Endothelial cell of umbilical vein (primary cell): Measurements from ENCODE around the gene SLIT1.

Source experiments
- JUN ChIP-seq: IDR thresholded peaks from 2 replicates; pipeline ENCODE4 v1.6.1; 2011; ENCODE audit warnings: borderline replicate concordance, low read depth; ENCODE audit not compliant: insufficient read length, insufficient read depth
- MAX ChIP-seq: IDR thresholded peaks from 2 replicates; pipeline ENCODE4 v1.6.1; 2011; ENCODE audit not compliant: insufficient read depth, insufficient read length
- TF ChIP-seq, protein P1 (sequence below), 2 donors: IDR thresholded peaks; 1 replicate in 1 of 2; 2 replicates in 1 of 2; pipeline ENCODE4 v1.5.1; 2011; ENCODE audit warnings: low read length in 2 of 2, mild to moderate bottlenecking in 2 of 2, moderate library complexity in 2 of 2, control low read depth in 1 of 2, inconsistent platforms in 1 of 2, low read depth in 1 of 2; ENCODE audit not compliant: insufficient read depth in 1 of 2; ENCODE audit errors: extremely low read depth in 1 of 2

DNA sequence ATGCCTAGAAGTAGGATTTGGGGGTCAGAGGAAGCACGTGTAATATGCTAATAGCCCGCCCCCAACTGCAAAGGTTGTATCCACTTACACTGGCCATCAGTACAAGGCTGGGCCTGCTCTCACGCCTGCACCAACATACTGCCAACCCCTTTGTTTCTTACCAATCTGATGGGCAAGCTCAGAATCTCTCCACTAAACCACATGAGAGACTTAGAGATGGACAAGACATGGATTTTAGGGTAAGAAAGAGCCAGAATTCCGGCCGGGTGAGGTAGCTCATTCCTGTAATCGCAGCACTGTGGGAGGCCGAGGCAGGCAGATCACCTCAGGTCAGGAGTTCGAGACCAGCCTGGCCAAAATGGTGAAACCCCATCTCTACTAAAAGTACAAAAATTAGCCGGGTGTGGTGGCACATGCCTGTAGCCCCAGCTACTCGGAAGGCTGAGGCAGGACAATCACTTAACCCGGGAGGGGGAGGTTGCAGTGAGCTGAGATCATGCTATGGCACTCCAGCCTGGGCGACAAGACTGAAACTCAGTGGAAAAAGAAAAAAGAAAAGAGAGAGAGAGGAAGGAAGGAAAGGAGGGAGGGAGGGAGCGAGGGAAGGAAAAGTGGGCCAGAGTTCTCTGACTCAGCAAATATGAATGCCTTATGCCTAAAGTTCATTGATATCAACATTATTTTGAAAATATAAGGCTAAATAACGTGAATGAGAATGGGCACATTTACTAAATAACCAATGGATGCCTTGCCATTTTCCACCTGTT, 162.2 kb downstream of the SLIT1 start:
- TF ChIP-seq MAX = no peak
- TF ChIP-seq JUN = no peak
- TF ChIP-seq, protein P1, sequence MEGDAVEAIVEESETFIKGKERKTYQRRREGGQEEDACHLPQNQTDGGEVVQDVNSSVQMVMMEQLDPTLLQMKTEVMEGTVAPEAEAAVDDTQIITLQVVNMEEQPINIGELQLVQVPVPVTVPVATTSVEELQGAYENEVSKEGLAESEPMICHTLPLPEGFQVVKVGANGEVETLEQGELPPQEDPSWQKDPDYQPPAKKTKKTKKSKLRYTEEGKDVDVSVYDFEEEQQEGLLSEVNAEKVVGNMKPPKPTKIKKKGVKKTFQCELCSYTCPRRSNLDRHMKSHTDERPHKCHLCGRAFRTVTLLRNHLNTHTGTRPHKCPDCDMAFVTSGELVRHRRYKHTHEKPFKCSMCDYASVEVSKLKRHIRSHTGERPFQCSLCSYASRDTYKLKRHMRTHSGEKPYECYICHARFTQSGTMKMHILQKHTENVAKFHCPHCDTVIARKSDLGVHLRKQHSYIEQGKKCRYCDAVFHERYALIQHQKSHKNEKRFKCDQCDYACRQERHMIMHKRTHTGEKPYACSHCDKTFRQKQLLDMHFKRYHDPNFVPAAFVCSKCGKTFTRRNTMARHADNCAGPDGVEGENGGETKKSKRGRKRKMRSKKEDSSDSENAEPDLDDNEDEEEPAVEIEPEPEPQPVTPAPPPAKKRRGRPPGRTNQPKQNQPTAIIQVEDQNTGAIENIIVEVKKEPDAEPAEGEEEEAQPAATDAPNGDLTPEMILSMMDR (IDR thresholded peaks at IDR 0.05; ENCODE audit: extremely low read depth in 1 of 2, insufficient read depth in 1 of 2, low read depth in 1 of 2, low read length in 2 of 2) = no peak
